ENCODE results near the gene DPRX.
"Not testable (repeated sequence)": the region's sequence is repeated elsewhere in the genome, so short reads cannot be mapped to it uniquely, and the experiment has no call there.

Gene DPRX

DNA sequence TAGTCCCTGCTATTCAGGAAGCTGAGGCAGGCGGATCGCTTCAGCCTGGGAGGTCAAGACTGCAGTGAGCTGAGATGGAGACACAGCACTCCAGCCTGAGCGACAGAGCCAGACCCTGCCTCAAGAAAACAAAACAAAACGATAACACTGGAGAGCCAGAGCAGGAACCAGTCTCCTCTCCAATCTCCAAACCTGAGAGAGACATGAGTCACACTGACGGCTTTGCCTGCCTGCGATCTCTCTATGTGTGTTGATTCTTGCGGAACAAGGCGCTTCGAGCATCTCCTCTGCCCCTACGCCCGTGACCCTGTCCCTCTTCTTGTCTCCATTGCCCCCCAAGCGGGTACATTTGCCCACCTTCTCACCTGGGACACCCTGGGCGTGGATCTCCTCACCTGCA lies 15.6 kb downstream of the DPRX start:
- DNase-seq = no peak

DNA sequence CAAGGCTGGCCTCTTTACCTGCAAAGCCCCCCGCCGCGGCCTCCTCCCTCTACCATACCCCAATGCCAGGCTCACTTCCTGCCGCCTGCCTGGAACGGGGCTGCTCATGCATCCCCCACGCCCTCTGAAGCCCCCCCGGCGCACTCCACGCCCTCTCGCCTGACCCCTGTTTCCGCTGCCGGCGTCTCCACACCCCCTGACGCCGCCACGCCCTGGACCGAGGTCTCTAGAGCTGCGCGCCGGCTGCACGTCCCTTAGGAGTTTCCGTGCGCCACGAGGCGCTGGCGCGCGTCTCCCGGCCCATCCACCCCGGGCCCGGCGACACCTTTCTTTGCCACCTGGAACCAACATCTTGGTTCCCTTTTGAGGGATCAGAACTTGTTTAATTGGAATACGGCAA lies 16.0 kb downstream of the DPRX start:
- DNase-seq = no peak

DNA sequence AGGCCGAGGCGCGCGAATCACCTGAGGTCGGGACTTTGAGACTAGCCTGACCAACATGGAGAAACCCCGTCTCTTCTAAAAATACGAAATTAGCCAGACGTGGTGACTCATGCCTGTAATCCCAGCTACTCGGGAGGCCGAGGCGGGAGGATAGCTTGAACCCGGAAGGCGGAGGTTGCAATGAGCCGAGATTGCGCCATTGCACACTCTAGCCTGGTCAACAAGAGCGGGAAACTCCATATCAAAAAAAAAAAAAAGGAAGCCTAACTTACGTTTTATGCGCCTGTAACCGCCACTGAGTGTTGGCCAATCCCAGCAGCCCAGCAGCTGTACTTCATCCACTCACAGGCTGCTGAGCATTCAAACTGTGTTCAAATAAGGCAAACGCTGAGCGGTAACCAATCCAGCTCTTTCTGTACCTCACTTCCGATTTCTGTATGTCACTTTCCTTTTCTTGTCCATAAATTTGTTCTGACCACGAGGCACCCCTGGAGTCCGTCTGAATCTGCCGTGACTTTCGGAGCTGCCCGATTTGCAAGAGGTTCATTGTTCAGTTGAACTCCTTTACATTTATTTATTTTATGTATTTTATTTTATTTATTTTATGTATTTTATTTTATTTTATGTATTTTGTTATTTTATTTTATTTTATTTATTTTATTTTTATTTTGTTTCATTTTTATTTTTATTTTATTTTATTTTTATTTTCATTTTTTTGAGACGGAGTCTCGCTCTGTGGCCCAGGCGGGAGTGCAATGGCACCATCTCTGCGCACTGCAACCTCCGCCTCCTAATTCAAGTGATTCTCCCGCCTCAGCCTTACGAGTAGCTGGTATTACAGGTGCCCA lies 18.2 kb downstream of the DPRX start:
- no peak for DNase-seq

DNA sequence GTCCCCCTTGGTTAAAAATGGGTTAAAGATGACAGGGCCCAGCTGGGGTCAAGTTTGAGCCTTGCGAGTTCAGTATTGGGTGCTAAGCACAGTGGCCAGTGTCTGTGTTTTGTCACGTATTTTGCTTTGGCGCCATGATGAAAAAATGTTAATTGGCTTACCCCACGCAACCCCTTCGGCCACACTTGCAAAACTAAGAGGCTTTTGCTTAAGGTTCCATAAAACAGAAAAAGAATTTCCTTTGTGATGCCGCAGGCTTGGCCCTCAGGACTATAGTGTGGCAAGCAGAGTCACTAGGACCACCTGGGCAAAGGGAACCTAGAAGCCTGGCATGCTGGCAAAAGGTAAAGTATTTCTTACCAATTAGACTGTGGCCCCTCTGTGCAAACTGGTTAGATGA lies 20.7 kb downstream of the DPRX start:
- DNase-seq = no peak

- no peak for DNase-seq
These were observed 23.4 kb downstream of the DPRX start for GRCh38 chr19:53655042-53655665.

- no peak for DNase-seq
These were observed 25.5 kb downstream of the DPRX start for GRCh38 chr19:53657330-53657729.

DNA sequence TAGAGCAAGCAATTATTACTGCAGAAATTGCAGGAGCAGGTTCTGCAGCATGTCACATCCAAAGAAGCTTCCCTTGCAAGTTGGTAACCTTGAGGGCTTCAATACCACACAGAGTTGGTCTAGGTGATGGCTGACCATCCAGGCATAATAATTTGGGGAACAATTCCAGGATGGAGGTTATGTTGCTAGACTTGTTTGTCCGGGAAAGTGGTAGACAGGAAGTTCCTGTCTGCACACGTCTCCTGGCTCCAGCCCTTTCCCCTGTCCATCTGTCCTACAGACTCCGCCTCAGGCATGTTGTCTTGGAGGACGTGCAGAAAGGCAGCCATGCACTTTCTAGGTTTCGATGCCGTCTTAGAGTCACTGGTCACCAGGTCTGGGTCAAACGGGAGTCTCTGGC lies 26.0 kb downstream of the DPRX start:
- DNase-seq = no peak

DNA sequence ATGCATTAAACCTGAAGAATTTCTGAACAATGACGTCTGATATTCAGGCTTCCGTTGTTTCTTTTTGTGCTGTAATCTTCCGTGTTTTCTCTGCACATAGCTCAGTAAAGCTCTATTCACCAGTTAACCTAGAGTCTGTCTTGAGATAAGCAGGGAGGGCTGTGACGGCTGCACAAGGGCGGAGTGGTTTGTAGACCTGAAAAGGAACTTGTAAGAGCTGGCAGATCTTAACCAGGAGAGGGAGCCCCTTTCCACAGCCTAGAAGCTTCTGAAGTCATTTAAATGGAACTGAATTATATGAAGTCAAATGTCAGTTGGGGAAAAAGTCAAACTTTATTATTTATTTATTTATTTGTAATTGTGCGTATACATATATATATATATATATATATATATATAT lies 27.5 kb downstream of the DPRX start:
- no peak for DNase-seq

DNA sequence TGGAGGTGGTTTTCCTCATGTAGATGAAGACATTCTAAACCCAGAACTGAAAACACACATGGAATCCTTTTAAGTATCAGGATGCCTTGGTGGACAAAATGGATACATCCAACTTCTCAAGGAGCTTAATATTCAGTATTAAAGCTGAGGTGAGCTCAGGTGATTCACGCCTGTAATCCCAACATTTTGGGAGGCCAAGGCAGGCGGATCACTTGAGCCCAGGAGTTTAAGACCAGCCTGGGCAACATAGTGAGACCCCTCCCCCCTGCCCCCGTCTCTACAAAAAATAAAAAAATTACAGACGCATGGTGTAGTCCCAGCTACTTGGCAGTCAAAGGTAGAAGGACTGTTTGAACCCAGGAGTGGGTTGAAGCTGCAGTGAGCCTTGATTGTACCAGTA lies 28.8 kb downstream of the DPRX start:
- no peak for DNase-seq

DNA sequence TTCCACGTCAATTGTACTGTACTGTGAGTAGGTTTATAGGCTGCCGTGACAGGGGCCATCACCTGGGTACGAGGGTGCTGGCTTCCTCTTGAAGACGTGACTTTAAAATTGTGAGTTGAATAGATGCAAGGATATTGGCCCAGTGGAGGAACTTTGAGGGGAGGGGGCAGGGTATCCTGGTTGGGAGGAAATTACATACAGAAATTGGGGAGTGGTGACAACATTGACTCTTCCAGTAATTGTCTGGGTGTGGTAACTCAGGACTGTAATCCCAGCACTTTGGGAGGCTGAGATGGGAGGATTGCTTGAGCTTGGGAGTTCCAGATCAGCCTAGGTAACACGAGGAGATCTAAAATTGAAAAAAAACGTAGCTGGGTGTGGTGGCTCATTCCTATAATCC lies 30.4 kb downstream of the DPRX start:
- no peak for DNase-seq

- DNase-seq = no peak
These were observed 32.4 kb downstream of the DPRX start for GRCh38 chr19:53664152-53664551.

DNA sequence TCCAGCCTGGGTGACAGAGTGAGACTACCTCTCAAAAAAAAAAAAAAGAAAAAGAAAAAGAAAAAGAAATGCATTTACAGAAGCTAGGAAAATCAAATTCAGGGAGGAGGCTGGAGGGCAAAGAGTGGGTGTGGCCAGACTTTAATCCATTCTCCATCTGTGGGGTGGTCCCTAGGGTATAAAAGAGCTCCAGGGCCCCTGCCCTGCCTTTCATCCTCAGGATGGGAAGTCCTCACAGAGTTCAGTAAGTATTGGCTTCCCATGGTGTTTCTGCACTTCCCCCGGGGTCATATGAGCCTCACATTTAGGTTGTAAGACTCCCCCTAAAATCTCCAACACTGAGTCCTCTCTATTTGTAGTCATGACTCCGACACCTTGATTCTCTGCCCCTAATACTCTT lies 33.0 kb downstream of the DPRX start:
- DNase-seq = no peak

DNA sequence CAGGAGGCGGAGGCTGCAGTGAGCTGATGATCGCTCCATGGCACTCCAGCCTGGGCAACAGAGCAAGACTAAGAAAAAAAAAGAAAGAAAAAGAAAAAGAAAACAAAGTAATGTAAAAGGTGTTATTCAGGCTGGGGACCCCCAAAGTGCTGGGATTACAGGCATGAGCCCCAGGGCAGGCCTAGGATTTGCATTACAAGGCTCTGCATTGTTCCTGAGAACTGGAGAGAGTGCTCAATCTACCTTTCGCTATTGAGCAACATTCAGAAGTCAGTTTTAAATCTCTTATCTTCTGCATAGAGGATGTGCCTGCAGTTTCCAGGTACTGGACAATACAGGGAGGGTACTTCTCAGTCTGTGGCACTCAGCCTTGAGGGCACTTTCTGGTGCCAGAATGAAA lies 34.5 kb downstream of the DPRX start:
- not testable (repeated sequence) for DNase-seq

- not testable (repeated sequence) for DNase-seq
These were observed 37.0 kb downstream of the DPRX start for GRCh38 chr19:53668804-53669203.

- no peak for DNase-seq
These were observed 38.5 kb downstream of the DPRX start for GRCh38 chr19:53670345-53670744.

DNA sequence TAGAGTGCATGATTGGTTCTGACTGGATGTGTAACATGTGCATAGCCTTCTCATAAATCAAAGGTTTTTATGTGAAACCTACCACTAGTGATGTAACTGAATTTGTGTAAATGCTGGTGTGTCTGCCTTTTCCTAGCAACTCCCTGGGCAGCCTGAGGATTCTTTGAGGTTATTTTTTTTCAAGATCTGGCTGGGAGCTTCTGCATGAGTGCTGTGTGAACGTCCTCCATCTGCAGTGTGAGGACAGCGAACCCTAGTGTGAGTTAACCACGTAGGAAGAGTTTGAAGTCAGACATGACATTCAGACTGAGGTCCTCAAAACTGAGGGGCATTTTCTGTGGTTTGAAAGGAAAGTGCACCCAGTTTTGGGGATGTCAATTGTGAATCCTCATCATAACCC lies 39.9 kb downstream of the DPRX start:
- DNase-seq = no peak
